Parathyroid adenoma (tissue), 2 donors: Measurements from ENCODE around the gene ITGB7.

Source experiments
- H2AFZ ChIP-seq: fragments of 300-600 bp; sonication (generic); one replicate; pipeline ENCODE4 v1.7.0; 2017; ENCODE audit warnings: antibody characterized with exemption, mild to moderate bottlenecking
- H3K27ac ChIP-seq: fragments of 300-600 bp; sonication (generic); one replicate; pipeline ENCODE4 v1.7.0; 2017
- H3K27me3 ChIP-seq: fragments of 300-600 bp; sonication (generic); one replicate; pipeline ENCODE4 v1.7.0; 2017; ENCODE audit warnings: low read length; ENCODE audit not compliant: control insufficient read depth, insufficient read depth
- H3K36me3 ChIP-seq: fragments of 300-600 bp; sonication (generic); one replicate; pipeline ENCODE4 v1.7.0; 2017; ENCODE audit warnings: low read length; ENCODE audit not compliant: control insufficient read depth, insufficient read depth
- H3K4me1 ChIP-seq: fragments of 300-600 bp; sonication (generic); one replicate; pipeline ENCODE4 v1.7.0; 2017; ENCODE audit warnings: control low read depth
- H3K4me2 ChIP-seq: fragments of 300-600 bp; sonication (generic); one replicate; pipeline ENCODE4 v1.7.0; 2017; ENCODE audit warnings: low read length
- H3K4me3 ChIP-seq: fragments of 300-600 bp; sonication (generic); one replicate; pipeline ENCODE4 v1.7.0; 2017; ENCODE audit warnings: low read depth, low read length
- H3K79me2 ChIP-seq: fragments of 300-600 bp; sonication (generic); one replicate; pipeline ENCODE4 v1.7.0; 2017; ENCODE audit warnings: control low read depth
- H3K9ac ChIP-seq: fragments of 300-600 bp; sonication (generic); one replicate; pipeline ENCODE4 v1.7.0; 2017; ENCODE audit warnings: mild to moderate bottlenecking
- H3K9me3 ChIP-seq: fragments of 300-600 bp; sonication (generic); one replicate; pipeline ENCODE4 v1.7.0; 2017; ENCODE audit warnings: low read length; ENCODE audit not compliant: control insufficient read depth
- CTCF ChIP-seq: fragments of 300-600 bp; sonication (generic); IDR thresholded peaks from one replicate; pipeline ENCODE4 v1.7.0; 2017; ENCODE audit warnings: antibody characterized with exemption, mild to moderate bottlenecking
- donor health status: primary hyperparathyroidism.

ITGB7 gene

GRCh38 chr12:53176750-53177149 lies 30.3 kb downstream of the ITGB7 start:
- Histone ChIP-seq H3K9me3 (no peaks in the 10 kb centered on the region), H2AFZ (no peak overlapping the region), H3K9ac (no peak overlapping the region), H3K4me2 (no peak overlapping the region), H3K4me3 (no peak overlapping the region), H3K27ac (no peak overlapping the region), H3K36me3 (no peaks in the 10 kb centered on the region), H3K27me3 (no peaks in the 10 kb centered on the region), H3K4me1 (peaks cover 19% of the 10 kb centered on the region), H3K79me2 (peaks cover 5% of the 10 kb centered on the region)
- no peak for TF ChIP-seq CTCF

- peaks cover 35% of the 10 kb centered on the region for H3K4me1 ChIP-seq
- H3K36me3 ChIP-seq: no peaks in the 10 kb centered on the region
- no peak overlapping the region for H3K4me2 ChIP-seq
- H2AFZ ChIP-seq: peak overlapping the region; percentile 48
- peak overlapping the region; percentile 13 for H3K27ac ChIP-seq
- peaks cover 5% of the 10 kb centered on the region for H3K79me2 ChIP-seq
- no peaks in the 10 kb centered on the region for H3K9me3 ChIP-seq
- TF ChIP-seq CTCF: peak; percentile 52
- no peaks in the 10 kb centered on the region for H3K27me3 ChIP-seq
- no peak overlapping the region for H3K9ac ChIP-seq
- H3K4me3 ChIP-seq: no peak overlapping the region
Observed at GRCh38 chr12:53174881-53175491, 32.1 kb downstream of the ITGB7 start.

GRCh38 chr12:53173085-53173715 lies 33.9 kb downstream of the ITGB7 start:
- Histone ChIP-seq H3K4me3 (no peak overlapping the region), H3K27ac (no peak overlapping the region), H3K36me3 (no peaks in the 10 kb centered on the region), H3K9me3 (no peaks in the 10 kb centered on the region), H2AFZ (no peak overlapping the region), H3K9ac (no peak overlapping the region), H3K27me3 (no peaks in the 10 kb centered on the region), H3K4me1 (peaks cover 34% of the 10 kb centered on the region), H3K79me2 (peaks cover 2% of the 10 kb centered on the region), H3K4me2 (no peak overlapping the region)
- no peak for TF ChIP-seq CTCF

GRCh38 chr12:53172352-53172751 lies 34.7 kb downstream of the ITGB7 start:
- Histone ChIP-seq H3K4me2 (no peak overlapping the region), H3K9me3 (no peaks in the 10 kb centered on the region), H3K27me3 (no peaks in the 10 kb centered on the region), H3K9ac (no peak overlapping the region), H3K79me2 (no peaks in the 10 kb centered on the region), H2AFZ (no peak overlapping the region), H3K36me3 (no peaks in the 10 kb centered on the region), H3K4me1 (peaks cover 34% of the 10 kb centered on the region), H3K4me3 (no peak overlapping the region), H3K27ac (no peak overlapping the region)
- TF ChIP-seq CTCF: no peak
